GM18517 (cell line): ENCODE data around the gene PYGO2.
A peak's percentile ranks its signal among the peaks of the same experiment; 100 is the strongest.
"Not testable (repeated sequence)": the region's sequence is repeated elsewhere in the genome, so short reads cannot be mapped to it uniquely, and the experiment has no call there.

ENCODE experiments used
- ATAC-seq: cut with Tn5 transposase; IDR thresholded peaks from one replicate; pipeline ENCODE4 v1.9.1; 2021; ENCODE audit warnings: mild to moderate bottlenecking, moderate library complexity; ENCODE audit not compliant: unreplicated experiment

PYGO2 gene

GRCh38 chr1:154982897-154983648, 21.5 kb upstream of the PYGO2 start, which contains the start of gene FLAD1:
FLAD1 (plus strand) TSS chr1:154983344; CDS start chr1:154983695, 351 bp downstream.
- ATAC-seq: peak; percentile 93

GRCh38 chr1:154982341-154982740, 20.8 kb upstream of the PYGO2 start:
- no peak for ATAC-seq

- ATAC-seq: no peak
Observed at GRCh38 chr1:154978360-154978759, 16.8 kb upstream of the PYGO2 start.

GRCh38 chr1:154977762-154978161, 16.2 kb upstream of the PYGO2 start:
- not testable (repeated sequence) for ATAC-seq

- no peak for ATAC-seq
Observed at GRCh38 chr1:154975409-154976059, 14.0 kb upstream of the PYGO2 start.

- peak; percentile 45 for ATAC-seq
Observed at GRCh38 chr1:154974808-154975408, 13.3 kb upstream of the PYGO2 start.

GRCh38 chr1:154974102-154974807, 12.7 kb upstream of the PYGO2 start, which contains the start of gene CKS1B:
CKS1B (plus strand) TSS chr1:154974681; CDS start chr1:154974746, 65 bp downstream.
- peak; percentile 73 for ATAC-seq

GRCh38 chr1:154973344-154974101, 11.9 kb upstream of the PYGO2 start:
- no peak for ATAC-seq

- no peak for ATAC-seq
Observed at GRCh38 chr1:154972517-154973343, 11.1 kb upstream of the PYGO2 start.

- ATAC-seq: no peak
Observed at GRCh38 chr1:154972213-154972516, 10.6 kb upstream of the PYGO2 start.

- no peak for ATAC-seq
Observed at GRCh38 chr1:154971341-154971998, 9.9 kb upstream of the PYGO2 start.

GRCh38 chr1:154970631-154971340, 9.2 kb upstream of the PYGO2 start, which contains the start of gene SHC1:
SHC1 (minus strand) TSS chr1:154970747; CDS start chr1:154970526, 221 bp downstream.
- ATAC-seq: no peak

- no peak for ATAC-seq
Observed at GRCh38 chr1:154969860-154970452, 8.4 kb upstream of the PYGO2 start.

GRCh38 chr1:154969246-154969645, 7.7 kb upstream of the PYGO2 start:
- no peak for ATAC-seq

- ATAC-seq: no peak
Observed at GRCh38 chr1:154968731-154969130, 7.1 kb upstream of the PYGO2 start.

GRCh38 chr1:154967331-154967950, 5.9 kb upstream of the PYGO2 start:
- no peak for ATAC-seq

- ATAC-seq: no peak
Observed at GRCh38 chr1:154966111-154966510, 4.5 kb upstream of the PYGO2 start.

- ATAC-seq: no peak
Observed at GRCh38 chr1:154964359-154964758, 2.8 kb upstream of the PYGO2 start.
